Lower lobe of right lung (tissue), 2 donors: ENCODE data around the gene GAGE12J. TPM values are rescaled to one million over a fixed set of nuclear protein-coding genes. Genes with fewer than 3 reads are reported as not detected.
"Not testable (repeated sequence)": the region's sequence is repeated elsewhere in the genome, so short reads cannot be mapped to it uniquely, and the experiment has no call there.

Source experiments
- ATAC-seq, 2 donors: fragments of 200-7000 bp; cut with Tn5 transposase; one replicate each; pipeline ENCODE4 v1.9.1; 2020 to 2022; ENCODE audit warnings: mild to moderate bottlenecking in 2 of 2, moderate library complexity in 2 of 2
- DNase-seq: peaks from one replicate; pipeline ENCODE4 v3.0.0-alpha.2; 2020
- H3K27ac ChIP-seq: fragments of 200-600 bp; one replicate; pipeline ENCODE4 v1.8.0; 2022
- H3K27me3 ChIP-seq: fragments of 200-600 bp; one replicate; pipeline ENCODE4 v1.8.0; 2022; ENCODE audit warnings: low read depth
- H3K36me3 ChIP-seq: fragments of 200-600 bp; one replicate; pipeline ENCODE4 v1.8.0; 2022; ENCODE audit warnings: mild to moderate bottlenecking
- H3K4me1 ChIP-seq: fragments of 200-600 bp; one replicate; pipeline ENCODE4 v1.8.0; 2022
- H3K4me3 ChIP-seq: fragments of 200-600 bp; one replicate; pipeline ENCODE4 v1.8.0; 2022; ENCODE audit warnings: mild to moderate bottlenecking
- H3K9me3 ChIP-seq: fragments of 200-600 bp; one replicate; pipeline ENCODE4 v1.8.0; 2022
- intact Hi-C: fragments of 100-400 bp; cut with DNase I; formaldehyde crosslinking; loops from one replicate; pipeline ENCODE4 v1.11.0; 2022
- total RNA-seq: library from RNA; stranded (reverse); fragmentation: NEBNext Ultra II Directional; extraction: Animal tissue kit (Norgen Biotek cat#: 25700); gene quantifications from one replicate; pipeline ENCODE4 v1.2.1, GENCODE V29; 2021
- donor health status: DM: no; HTN: yes; CAD: no; lungs with severe emphysema.

The GAGE12J gene
- total RNA-seq, 1 donor from 2014 or later = not detected

GRCh38 chrX:49331841-49332240 is 10.0 kb downstream of the GAGE12J start:
- H3K36me3 ChIP-seq, ATAC-seq, H3K27ac ChIP-seq, H3K27me3 ChIP-seq, H3K4me1 ChIP-seq, H3K9me3 ChIP-seq, H3K4me3 ChIP-seq, intact Hi-C loops: not testable (repeated sequence)
- DNase-seq = peak; percentile 51

GRCh38 chrX:49341449-49341848 is 19.6 kb downstream of the GAGE12J start:
- intact Hi-C loops, H3K27me3 ChIP-seq, H3K27ac ChIP-seq, H3K9me3 ChIP-seq, H3K4me3 ChIP-seq, ATAC-seq, DNase-seq, H3K4me1 ChIP-seq, H3K36me3 ChIP-seq: not testable (repeated sequence)

DNA sequence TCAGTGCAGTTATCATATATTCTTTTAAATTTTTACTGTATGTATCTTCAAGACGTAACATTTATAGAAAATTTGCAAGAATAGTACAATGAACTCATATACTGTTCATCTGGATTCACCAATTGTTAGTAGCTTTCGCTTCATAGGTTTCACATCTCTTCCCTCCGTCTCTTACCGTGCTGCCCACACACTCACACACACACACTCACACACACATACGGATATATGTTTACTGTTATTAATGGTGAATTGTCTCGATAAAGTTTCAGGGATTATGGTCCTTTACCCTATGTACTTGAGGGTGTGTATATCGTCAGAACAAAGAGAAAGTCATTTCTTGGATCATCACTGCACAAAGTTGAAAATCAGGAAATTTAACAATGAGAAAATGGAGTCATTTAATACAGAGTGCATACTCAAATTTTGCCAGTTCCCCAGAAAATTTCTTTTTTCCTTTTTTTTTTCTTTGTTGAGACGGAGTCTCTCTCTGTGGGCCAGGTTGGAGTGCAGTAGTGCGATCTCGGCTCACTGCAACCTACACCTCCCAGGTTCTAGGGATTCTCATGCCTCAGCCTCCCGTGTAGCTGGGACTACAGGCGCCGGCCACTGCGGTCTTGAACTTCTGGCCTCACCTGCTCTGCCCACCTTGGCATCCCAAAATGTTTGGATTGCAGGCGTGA is 22.8 kb downstream of the GAGE12J start:
- H3K36me3 ChIP-seq, H3K4me1 ChIP-seq, ATAC-seq, DNase-seq, H3K27me3 ChIP-seq, H3K9me3 ChIP-seq, intact Hi-C loops, H3K4me3 ChIP-seq, H3K27ac ChIP-seq: not testable (repeated sequence)

DNA sequence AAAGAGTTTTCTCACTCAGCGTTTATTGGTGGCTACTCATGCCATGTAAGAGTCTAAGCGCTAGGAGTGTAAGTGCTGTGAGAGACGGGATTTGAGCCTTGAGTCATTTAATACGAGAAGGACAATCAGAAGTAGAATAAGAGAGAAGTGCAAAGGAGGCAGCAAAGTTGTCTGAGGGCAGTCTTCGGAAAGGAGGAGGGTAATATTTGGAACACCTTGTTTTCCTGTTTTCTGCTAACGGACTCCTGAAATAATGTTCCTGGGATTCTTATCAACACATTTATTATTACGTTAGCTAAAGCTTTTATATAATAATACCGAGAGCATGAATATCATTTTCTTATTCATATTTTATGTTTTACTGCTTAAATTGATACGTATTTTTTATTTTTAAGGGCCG is 23.6 kb downstream of the GAGE12J start:
- H3K9me3 ChIP-seq, H3K27me3 ChIP-seq, ATAC-seq, intact Hi-C loops, DNase-seq, H3K27ac ChIP-seq, H3K4me3 ChIP-seq, H3K4me1 ChIP-seq, H3K36me3 ChIP-seq: not testable (repeated sequence)

GRCh38 chrX:49346150-49346549 is 24.3 kb downstream of the GAGE12J start:
- H3K36me3 ChIP-seq, DNase-seq, intact Hi-C loops, H3K4me1 ChIP-seq, H3K9me3 ChIP-seq, H3K27me3 ChIP-seq, H3K27ac ChIP-seq, H3K4me3 ChIP-seq, ATAC-seq: not testable (repeated sequence)

Other genes with a start within 250 kb of the GAGE12J start
- gene PRAF2, start 248.0 kb upstream of the GAGE12J start, total RNA-seq = 17.4 TPM
- 54.8 TPM for gene WDR45, start 242.2 kb upstream of the GAGE12J start, total RNA-seq
- 19.1 TPM for gene GPKOW, start 198.3 kb upstream of the GAGE12J start, total RNA-seq
- gene MAGIX, start 159.3 kb upstream of the GAGE12J start, total RNA-seq = 6.7 TPM
- gene PLP2, start 150.1 kb upstream of the GAGE12J start, total RNA-seq = 91.8 TPM
- 13.1 TPM for gene PRICKLE3, start 135.7 kb upstream of the GAGE12J start, total RNA-seq
- 4.2 TPM for gene SYP, start 121.8 kb upstream of the GAGE12J start, total RNA-seq
- 1.4 TPM for gene CACNA1F, start 88.7 kb upstream of the GAGE12J start, total RNA-seq
- 19.8 TPM for gene CCDC22, start 86.6 kb upstream of the GAGE12J start, total RNA-seq
- gene FOXP3, start 57.3 kb upstream of the GAGE12J start, total RNA-seq = not detected
- 5.5 TPM for gene PPP1R3F, start 52.2 kb upstream of the GAGE12J start, total RNA-seq
- gene GAGE10, start 18.4 kb upstream of the GAGE12J start, total RNA-seq = not detected
- not detected for gene GAGE13, start 9.5 kb downstream of the GAGE12J start, total RNA-seq
- not detected for gene GAGE12C, start 210.1 kb downstream of the GAGE12J start, total RNA-seq
- gene GAGE12D, start 219.7 kb downstream of the GAGE12J start, total RNA-seq = not detected
- not detected for gene GAGE12E, start 229.3 kb downstream of the GAGE12J start, total RNA-seq
- gene GAGE12F, start 238.8 kb downstream of the GAGE12J start, total RNA-seq = not detected
- gene GAGE12G, start 248.4 kb downstream of the GAGE12J start, total RNA-seq = not detected